Stimulated activated memory B cell treated with anti-CD40 and anti-IgM and Interleukin-4, amounts not matched to agents 10 μg/mL and 1 μg/mL and 100 μg/mL, for 72 hours (primary cell): ENCODE measurements around the gene SGPP1.
A peak's percentile ranks its signal among the peaks of the same experiment; 100 is the strongest.

Source experiments
- ATAC-seq: fragments of 150-1000 bp; cut with Tn5 transposase; 2 replicates; pipeline ENCODE4 v1.10.0; 2021
- H3K27ac Mint-ChIP-seq: one replicate; pipeline ENCODE4 v1.8.0; 2022; ENCODE audit warnings: mild to moderate bottlenecking, mixed read lengths
- H3K27me3 Mint-ChIP-seq: one replicate; pipeline ENCODE4 v1.8.0; 2022; ENCODE audit warnings: mixed read lengths
- H3K36me3 Mint-ChIP-seq: one replicate; pipeline ENCODE4 v1.8.0; 2022; ENCODE audit warnings: mixed read lengths
- H3K4me1 Mint-ChIP-seq: one replicate; pipeline ENCODE4 v1.8.0; 2022; ENCODE audit warnings: mixed read lengths
- H3K4me3 Mint-ChIP-seq: one replicate; pipeline ENCODE4 v1.8.0; 2022; ENCODE audit warnings: mild to moderate bottlenecking, moderate library complexity, mixed read lengths
- H3K9me3 Mint-ChIP-seq: one replicate; pipeline ENCODE4 v1.8.0; 2022; ENCODE audit warnings: mixed read lengths

Gene SGPP1

GRCh38 chr14:63745858-63746425 is 18.1 kb upstream of the SGPP1 start:
- no peaks in the 10 kb centered on the region for H3K27me3 Mint-ChIP-seq
- peak overlapping the region; percentile 93 for H3K27ac Mint-ChIP-seq
- no peaks in the 10 kb centered on the region for H3K9me3 Mint-ChIP-seq
- ATAC-seq: peak; percentile 88
- H3K4me1 Mint-ChIP-seq: peaks cover 56% of the 10 kb centered on the region
- no peaks in the 10 kb centered on the region for H3K36me3 Mint-ChIP-seq
- H3K4me3 Mint-ChIP-seq: peak overlapping the region; percentile 39

GRCh38 chr14:63745272-63745671 is 17.4 kb upstream of the SGPP1 start:
- H3K4me1 Mint-ChIP-seq: peaks cover 56% of the 10 kb centered on the region
- H3K36me3 Mint-ChIP-seq: no peaks in the 10 kb centered on the region
- H3K4me3 Mint-ChIP-seq: peak overlapping the region; percentile 40
- peak overlapping the region; percentile 93 for H3K27ac Mint-ChIP-seq
- ATAC-seq: no peak
- no peaks in the 10 kb centered on the region for H3K27me3 Mint-ChIP-seq
- no peaks in the 10 kb centered on the region for H3K9me3 Mint-ChIP-seq

- ATAC-seq: peak; percentile 59
- Mint-ChIP-seq H3K9me3 (no peaks in the 10 kb centered on the region), H3K4me1 (peaks cover 15% of the 10 kb centered on the region), H3K27ac (peak overlapping the region; percentile 91), H3K4me3 (peak overlapping the region; percentile 41), H3K36me3 (no peaks in the 10 kb centered on the region), H3K27me3 (no peaks in the 10 kb centered on the region)
These were observed 9.7 kb upstream of the SGPP1 start for GRCh38 chr14:63737582-63738006.

- peaks cover 15% of the 10 kb centered on the region for H3K4me1 Mint-ChIP-seq
- H3K27me3 Mint-ChIP-seq: no peaks in the 10 kb centered on the region
- no peak overlapping the region for H3K27ac Mint-ChIP-seq
- H3K9me3 Mint-ChIP-seq: no peaks in the 10 kb centered on the region
- ATAC-seq: no peak
- H3K4me3 Mint-ChIP-seq: no peak overlapping the region
- no peaks in the 10 kb centered on the region for H3K36me3 Mint-ChIP-seq
These were observed 7.9 kb upstream of the SGPP1 start for GRCh38 chr14:63735720-63736119.

GRCh38 chr14:63730659-63731058 is 2.8 kb upstream of the SGPP1 start:
- no peaks in the 10 kb centered on the region for H3K9me3 Mint-ChIP-seq
- H3K4me3 Mint-ChIP-seq: no peak overlapping the region
- peak overlapping the region; percentile 1 for H3K27ac Mint-ChIP-seq
- peaks cover 27% of the 10 kb centered on the region for H3K4me1 Mint-ChIP-seq
- peaks cover 6% of the 10 kb centered on the region for H3K36me3 Mint-ChIP-seq
- H3K27me3 Mint-ChIP-seq: no peaks in the 10 kb centered on the region
- no peak for ATAC-seq

GRCh38 chr14:63727231-63727735 is 582 bp downstream of the SGPP1 start:
- Mint-ChIP-seq H3K36me3 (peaks cover 11% of the 10 kb centered on the region), H3K4me1 (peaks cover 46% of the 10 kb centered on the region), H3K27me3 (no peaks in the 10 kb centered on the region), H3K4me3 (peak overlapping the region; percentile 100), H3K9me3 (no peaks in the 10 kb centered on the region), H3K27ac (peak overlapping the region; percentile 99)
- ATAC-seq: peak; percentile 54

- ATAC-seq: no peak
- Mint-ChIP-seq H3K27me3 (no peaks in the 10 kb centered on the region), H3K36me3 (peaks cover 14% of the 10 kb centered on the region), H3K9me3 (no peaks in the 10 kb centered on the region), H3K4me3 (peak overlapping the region; percentile 100), H3K4me1 (peaks cover 49% of the 10 kb centered on the region), H3K27ac (peak overlapping the region; percentile 99)
These were observed 1.4 kb downstream of the SGPP1 start for GRCh38 chr14:63726499-63726898.

GRCh38 chr14:63725786-63726460 is 1.9 kb downstream of the SGPP1 start:
- H3K27me3 Mint-ChIP-seq: no peaks in the 10 kb centered on the region
- no peaks in the 10 kb centered on the region for H3K9me3 Mint-ChIP-seq
- H3K4me3 Mint-ChIP-seq: peak overlapping the region; percentile 100
- peaks cover 19% of the 10 kb centered on the region for H3K36me3 Mint-ChIP-seq
- peaks cover 54% of the 10 kb centered on the region for H3K4me1 Mint-ChIP-seq
- ATAC-seq: no peak
- H3K27ac Mint-ChIP-seq: peak overlapping the region; percentile 99

GRCh38 chr14:63717702-63718101 is 10.2 kb downstream of the SGPP1 start:
- no peak for ATAC-seq

GRCh38 chr14:63715360-63715759 is 12.5 kb downstream of the SGPP1 start:
- peaks cover 43% of the 10 kb centered on the region for H3K36me3 Mint-ChIP-seq
- peaks cover 3% of the 10 kb centered on the region for H3K9me3 Mint-ChIP-seq
- peak overlapping the region; percentile 13 for H3K27ac Mint-ChIP-seq
- ATAC-seq: no peak
- no peak overlapping the region for H3K4me3 Mint-ChIP-seq
- peaks cover 48% of the 10 kb centered on the region for H3K4me1 Mint-ChIP-seq
- H3K27me3 Mint-ChIP-seq: no peaks in the 10 kb centered on the region

More at GRCh38 chr14:63717702-63718101, 10.2 kb downstream of the SGPP1 start:
- Mint-ChIP-seq H3K4me3 (no peak overlapping the region), H3K36me3 (peaks cover 47% of the 10 kb centered on the region), H3K9me3 (peaks cover 3% of the 10 kb centered on the region), H3K4me1 (peaks cover 45% of the 10 kb centered on the region), H3K27me3 (no peaks in the 10 kb centered on the region), H3K27ac (no peak overlapping the region)

GRCh38 chr14:63713764-63714163 is 14.1 kb downstream of the SGPP1 start:
- peak overlapping the region; percentile 57 for H3K27ac Mint-ChIP-seq
- H3K4me3 Mint-ChIP-seq: no peak overlapping the region

GRCh38 chr14:63713058-63713457 is 14.8 kb downstream of the SGPP1 start:
- H3K27ac Mint-ChIP-seq: peak overlapping the region; percentile 57
- H3K36me3 Mint-ChIP-seq: peaks cover 35% of the 10 kb centered on the region
- H3K27me3 Mint-ChIP-seq: no peaks in the 10 kb centered on the region
- peak overlapping the region; percentile 6 for H3K4me3 Mint-ChIP-seq
- H3K9me3 Mint-ChIP-seq: no peaks in the 10 kb centered on the region
- peaks cover 55% of the 10 kb centered on the region for H3K4me1 Mint-ChIP-seq
- no peak for ATAC-seq

More at GRCh38 chr14:63713764-63714163, 14.1 kb downstream of the SGPP1 start:
- H3K9me3 Mint-ChIP-seq: no peaks in the 10 kb centered on the region
- H3K27me3 Mint-ChIP-seq: no peaks in the 10 kb centered on the region
- H3K4me1 Mint-ChIP-seq: peaks cover 52% of the 10 kb centered on the region
- peaks cover 37% of the 10 kb centered on the region for H3K36me3 Mint-ChIP-seq
- no peak for ATAC-seq

GRCh38 chr14:63712123-63712522 is 15.7 kb downstream of the SGPP1 start:
- Mint-ChIP-seq H3K36me3 (peaks cover 30% of the 10 kb centered on the region), H3K27ac (peak overlapping the region; percentile 57), H3K4me3 (peak overlapping the region; percentile 40), H3K27me3 (no peaks in the 10 kb centered on the region), H3K9me3 (no peaks in the 10 kb centered on the region), H3K4me1 (peaks cover 61% of the 10 kb centered on the region)
- no peak for ATAC-seq

GRCh38 chr14:63710497-63710896 is 17.4 kb downstream of the SGPP1 start:
- Mint-ChIP-seq H3K27ac (peak overlapping the region; percentile 37), H3K4me3 (peak overlapping the region; percentile 21), H3K27me3 (no peaks in the 10 kb centered on the region), H3K4me1 (peaks cover 67% of the 10 kb centered on the region), H3K36me3 (peaks cover 20% of the 10 kb centered on the region), H3K9me3 (no peaks in the 10 kb centered on the region)
- no peak for ATAC-seq

- H3K27ac Mint-ChIP-seq: no peak overlapping the region
- H3K27me3 Mint-ChIP-seq: no peaks in the 10 kb centered on the region
- H3K4me3 Mint-ChIP-seq: no peak overlapping the region
- peaks cover 69% of the 10 kb centered on the region for H3K4me1 Mint-ChIP-seq
- no peak for ATAC-seq
- H3K9me3 Mint-ChIP-seq: no peaks in the 10 kb centered on the region
- H3K36me3 Mint-ChIP-seq: peaks cover 18% of the 10 kb centered on the region
These were observed 18.3 kb downstream of the SGPP1 start for GRCh38 chr14:63709589-63709988.

GRCh38 chr14:63707216-63707615 is 20.6 kb downstream of the SGPP1 start:
- ATAC-seq: no peak
- H3K36me3 Mint-ChIP-seq: peaks cover 9% of the 10 kb centered on the region
- H3K4me3 Mint-ChIP-seq: no peak overlapping the region
- no peaks in the 10 kb centered on the region for H3K27me3 Mint-ChIP-seq
- no peaks in the 10 kb centered on the region for H3K9me3 Mint-ChIP-seq
- peak overlapping the region; percentile 60 for H3K27ac Mint-ChIP-seq
- peaks cover 65% of the 10 kb centered on the region for H3K4me1 Mint-ChIP-seq
